Measurements from ENCODE around the gene SYNPO2.

GRCh38 chr4:119081943-119082342 lies 193.3 kb downstream of the SYNPO2 start:
- no peak for TF ChIP-seq POLR2A (IDR thresholded peaks at IDR 0.05)
- TF ChIP-seq CTCF (IDR thresholded peaks at IDR 0.05), result no peak
